Ishikawa (cell line): ENCODE results near the gene GUCY2F.

Source experiments
- EP300 ChIP-seq: IDR thresholded peaks from 2 replicates; pipeline ENCODE4 v1.6.1; 2012; ENCODE audit warnings: borderline replicate concordance
- NFIC ChIP-seq: IDR thresholded peaks from 2 replicates; pipeline ENCODE4 v1.6.1; 2012
- TAF1 ChIP-seq: IDR thresholded peaks from 2 replicates; pipeline ENCODE4 v1.6.1; 2012; ENCODE audit warnings: low read depth, mild to moderate bottlenecking
- TF ChIP-seq, protein P1 (sequence below): IDR thresholded peaks from 2 replicates; pipeline ENCODE4 v1.6.1; 2012
- TF ChIP-seq, protein P2 (sequence below): IDR thresholded peaks from 2 replicates; pipeline ENCODE4 v1.6.1; 2012; ENCODE audit warnings: low read depth, mild to moderate bottlenecking

DNA sequence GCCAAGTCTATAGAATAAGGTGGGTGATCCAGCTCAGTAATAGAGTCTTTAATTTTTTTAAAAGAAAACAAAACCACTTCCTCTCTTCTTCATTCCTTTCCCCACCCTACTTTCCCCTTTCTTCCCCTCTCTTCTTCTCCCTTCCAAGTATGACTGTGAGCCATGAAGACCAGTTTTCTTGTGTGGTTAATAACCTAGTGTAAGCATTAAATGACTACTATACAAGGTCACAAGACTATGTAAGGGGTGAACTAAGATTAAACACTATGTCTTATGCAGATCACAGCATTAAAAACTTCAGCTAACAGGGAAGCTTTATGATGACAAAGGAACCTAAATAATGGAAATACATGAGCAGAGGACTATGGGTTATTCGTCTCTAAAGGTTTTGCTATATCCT lies 135.4 kb downstream of the GUCY2F start:
- TF ChIP-seq, protein P1, sequence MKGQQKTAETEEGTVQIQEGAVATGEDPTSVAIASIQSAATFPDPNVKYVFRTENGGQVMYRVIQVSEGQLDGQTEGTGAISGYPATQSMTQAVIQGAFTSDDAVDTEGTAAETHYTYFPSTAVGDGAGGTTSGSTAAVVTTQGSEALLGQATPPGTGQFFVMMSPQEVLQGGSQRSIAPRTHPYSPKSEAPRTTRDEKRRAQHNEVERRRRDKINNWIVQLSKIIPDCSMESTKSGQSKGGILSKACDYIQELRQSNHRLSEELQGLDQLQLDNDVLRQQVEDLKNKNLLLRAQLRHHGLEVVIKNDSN = no peak
- TF ChIP-seq, protein P2, sequence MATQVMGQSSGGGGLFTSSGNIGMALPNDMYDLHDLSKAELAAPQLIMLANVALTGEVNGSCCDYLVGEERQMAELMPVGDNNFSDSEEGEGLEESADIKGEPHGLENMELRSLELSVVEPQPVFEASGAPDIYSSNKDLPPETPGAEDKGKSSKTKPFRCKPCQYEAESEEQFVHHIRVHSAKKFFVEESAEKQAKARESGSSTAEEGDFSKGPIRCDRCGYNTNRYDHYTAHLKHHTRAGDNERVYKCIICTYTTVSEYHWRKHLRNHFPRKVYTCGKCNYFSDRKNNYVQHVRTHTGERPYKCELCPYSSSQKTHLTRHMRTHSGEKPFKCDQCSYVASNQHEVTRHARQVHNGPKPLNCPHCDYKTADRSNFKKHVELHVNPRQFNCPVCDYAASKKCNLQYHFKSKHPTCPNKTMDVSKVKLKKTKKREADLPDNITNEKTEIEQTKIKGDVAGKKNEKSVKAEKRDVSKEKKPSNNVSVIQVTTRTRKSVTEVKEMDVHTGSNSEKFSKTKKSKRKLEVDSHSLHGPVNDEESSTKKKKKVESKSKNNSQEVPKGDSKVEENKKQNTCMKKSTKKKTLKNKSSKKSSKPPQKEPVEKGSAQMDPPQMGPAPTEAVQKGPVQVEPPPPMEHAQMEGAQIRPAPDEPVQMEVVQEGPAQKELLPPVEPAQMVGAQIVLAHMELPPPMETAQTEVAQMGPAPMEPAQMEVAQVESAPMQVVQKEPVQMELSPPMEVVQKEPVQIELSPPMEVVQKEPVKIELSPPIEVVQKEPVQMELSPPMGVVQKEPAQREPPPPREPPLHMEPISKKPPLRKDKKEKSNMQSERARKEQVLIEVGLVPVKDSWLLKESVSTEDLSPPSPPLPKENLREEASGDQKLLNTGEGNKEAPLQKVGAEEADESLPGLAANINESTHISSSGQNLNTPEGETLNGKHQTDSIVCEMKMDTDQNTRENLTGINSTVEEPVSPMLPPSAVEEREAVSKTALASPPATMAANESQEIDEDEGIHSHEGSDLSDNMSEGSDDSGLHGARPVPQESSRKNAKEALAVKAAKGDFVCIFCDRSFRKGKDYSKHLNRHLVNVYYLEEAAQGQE = no peak
- TF ChIP-seq TAF1 (no peak), EP300 (no peak), NFIC (no peak)
